Stomach (tissue), 4 donors: ENCODE data around the gene CDH23.

Experiments used
- CTCF ChIP-seq, 7 experiments: fragments of 450-650 bp in 4 of 7; fragments of 200-600 bp in 3 of 7; sonication (generic) in 3 of 7; IDR thresholded peaks; one replicate each; pipeline ENCODE4 v1.5.1; 2016 to 2019; ENCODE audit warnings: antibody characterized with exemption in 7 of 7, control low read depth in 2 of 7, mild to moderate bottlenecking in 1 of 7
- EP300 ChIP-seq: sonication (generic); formaldehyde crosslinking; IDR thresholded peaks from one replicate; pipeline ENCODE4 v1.6.1; 2017; ENCODE audit warnings: antibody characterized with exemption

GRCh38 chr10:71842856-71843686 is 446.4 kb downstream of the CDH23 start:
- TF ChIP-seq CTCF (IDR thresholded peaks at IDR 0.05) (no peak), EP300 (no peak)
